Spleen (tissue), 11 donors: ENCODE results near the gene INPP5B. TPM values are rescaled to one million over a fixed set of nuclear protein-coding genes. Genes with fewer than 3 reads are reported as not detected.

Source experiments
- DNase-seq: peaks from one replicate; pipeline ENCODE4 v3.0.0-alpha.2; 2020
- H3K27ac ChIP-seq, 8 donors: fragments of 200-600 bp; sonication (generic) in 7 of 8; 1 replicate in 4 of 8; 2 replicates in 4 of 8; pipeline versions ENCODE4 v1.5.0 to v1.8.0; 2016 to 2021; ENCODE audit warnings: inconsistent platforms in 4 of 8, mild to moderate bottlenecking in 4 of 8, moderate library complexity in 1 of 8
- H3K27me3 ChIP-seq, 7 donors: fragments of 200-600 bp; sonication (generic) in 6 of 7; replicated peaks in 1 of 7; 1 replicate in 4 of 7; 2 replicates in 3 of 7; pipeline versions ENCODE4 v1.5.0 to v1.8.0; 2016 to 2021; ENCODE audit warnings: inconsistent platforms in 3 of 7, mild to moderate bottlenecking in 1 of 7
- H3K36me3 ChIP-seq, 6 donors: fragments of 200-600 bp; sonication (generic) in 5 of 6; 1 replicate in 4 of 6; 2 replicates in 2 of 6; pipeline versions ENCODE4 v1.5.0 to v1.8.0; 2016 to 2021; ENCODE audit warnings: inconsistent platforms in 2 of 6
- H3K4me1 ChIP-seq, 6 donors: fragments of 200-600 bp; sonication (generic) in 5 of 6; 1 replicate in 3 of 6; 2 replicates in 3 of 6; pipeline versions ENCODE4 v1.5.0 to v1.8.0; 2016 to 2021; ENCODE audit warnings: inconsistent platforms in 3 of 6
- H3K4me3 ChIP-seq, 8 donors: fragments of 200-600 bp; sonication (generic) in 7 of 8; 1 replicate in 4 of 8; 2 replicates in 4 of 8; pipeline versions ENCODE4 v1.5.0 to v1.8.0; 2016 to 2021; ENCODE audit warnings: inconsistent platforms in 4 of 8, mild to moderate bottlenecking in 4 of 8, moderate library complexity in 2 of 8
- H3K9me3 ChIP-seq, 8 donors: fragments of 200-600 bp; sonication (generic) in 7 of 8; 1 replicate in 4 of 8; 2 replicates in 4 of 8; pipeline versions ENCODE4 v1.5.0 to v1.8.0; 2016 to 2021; ENCODE audit warnings: inconsistent platforms in 4 of 8
- POLR2A ChIP-seq, 3 donors: fragments of 450-650 bp; IDR thresholded peaks; one replicate each; pipeline ENCODE4 v1.5.1; 2017; ENCODE audit warnings: antibody characterized with exemption in 3 of 3, mild to moderate bottlenecking in 1 of 3
- POLR2AphosphoS5 ChIP-seq, 3 donors: sonication (generic); formaldehyde crosslinking; IDR thresholded peaks; one replicate each; pipeline ENCODE4 v1.5.1; 2017; ENCODE audit warnings: antibody characterized with exemption in 3 of 3
- WGBS, 5 donors: extraction: QIAGEN DNeasy Blood & Tissue Kit in 3 of 5; methylation state at CpG; one replicate each; pipeline versions ENCODE4 v1.1.5 to v1.1.7; 2013 to 2018; 5-methylcytosine and 5-hydroxymethylcytosine counted together
- intact Hi-C: fragments of 100-400 bp; cut with DNase I; formaldehyde crosslinking; loops from one replicate; pipeline ENCODE4 v1.15.0; 2023; ENCODE audit warnings: low total_unique reads
- polyA plus RNA-seq, 3 donors: library from polyadenylated mRNA; stranded (reverse); fragments of 200-250 nt; gene quantifications; one replicate each; pipeline ENCODE4 v1.2.1, GENCODE V29; 2013
- total RNA-seq, 7 donors: library from RNA; depleted of rRNA in 3 of 7; stranded (reverse); fragments of >200 nt in 3 of 7; fragmentation: NEBNext Ultra II Directional in 4 of 7; extraction: Animal tissue kit (Norgen Biotek cat#: 25700) in 4 of 7; gene quantifications; one replicate each; pipeline versions ENCODE4 v1.1.0 to v1.2.1, GENCODE V29; 2016 to 2021
- TF ChIP-seq, protein P1 (sequence below), 11 experiments: fragments of 200-600 bp in 7 of 11; fragments of 450-650 bp in 4 of 11; sonication (generic) in 4 of 11; IDR thresholded peaks in 8 of 11; conservative IDR thresholded peaks in 3 of 11; 1 replicate in 7 of 11; 2 replicates in 4 of 11; pipeline versions ENCODE4 v1.4.0 to v1.8.0; 2016 to 2021; ENCODE audit warnings: antibody characterized with exemption in 11 of 11, inconsistent platforms in 4 of 11, mild to moderate bottlenecking in 1 of 11
- donor health status: healthy with polysubstance abuse.
- donor health status: DM: no; HTN: no; CAD: no; lungs with moderate emphysema.
- donor health status: DM: no; HTN: no; CAD: no.
- donor health status: Bipolar disorder and iron deficiency.
- donor health status: healthy.
- donor health status: DM: no; HTN: no; CAD: no.
- donor health status: DM: yes; HTN: yes; CAD: no.

The INPP5B gene
- total and polyA plus RNA-seq, 10 donors = 11.4 to 70.7 (median 36.7) TPM

DNA sequence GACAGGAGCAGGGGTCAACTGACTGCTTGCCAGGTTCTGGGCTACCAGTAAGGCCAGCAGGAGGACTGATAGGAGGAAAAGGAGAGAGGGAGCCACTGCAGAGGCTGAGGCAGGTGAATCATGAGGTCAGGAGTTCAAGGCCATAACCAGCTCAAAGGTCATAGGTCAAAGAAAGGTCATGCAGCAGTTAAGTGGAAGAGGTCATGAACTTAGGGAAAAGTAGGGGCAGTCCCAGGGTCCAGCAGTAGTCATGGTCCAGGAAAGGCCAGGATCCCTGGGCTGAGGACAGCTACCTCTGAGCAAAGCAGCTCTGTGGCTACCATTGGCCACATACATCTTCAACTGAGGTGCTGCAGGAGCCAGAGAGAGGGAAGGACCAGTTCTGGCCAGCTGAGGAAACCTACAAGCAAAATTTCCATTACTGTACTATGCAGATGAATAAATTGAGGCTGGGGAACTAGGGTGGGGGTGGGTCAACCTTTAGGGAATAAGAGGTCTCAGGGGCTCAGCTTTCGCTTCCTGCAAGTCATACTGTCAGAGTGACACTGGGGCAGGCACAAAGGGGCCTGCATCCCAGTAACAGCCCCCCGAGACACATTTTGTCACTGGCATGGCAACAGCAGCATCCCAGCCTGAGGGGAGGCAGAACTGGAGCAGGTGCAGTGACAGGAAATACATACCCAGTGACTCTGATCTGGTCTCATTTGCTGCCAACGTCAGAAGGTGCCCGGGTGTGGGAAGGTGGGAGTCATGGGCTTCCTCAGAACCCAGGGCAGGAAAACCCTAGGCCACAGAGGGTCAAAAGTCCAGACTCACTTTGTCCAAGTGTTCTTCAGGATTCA is 5.2 kb upstream of the INPP5B start:
- TF ChIP-seq POLR2A (IDR thresholded peaks at IDR 0.05) (no peak), POLR2AphosphoS5 (IDR thresholded peaks at IDR 0.05) (no peak)
- TF ChIP-seq, protein P1, sequence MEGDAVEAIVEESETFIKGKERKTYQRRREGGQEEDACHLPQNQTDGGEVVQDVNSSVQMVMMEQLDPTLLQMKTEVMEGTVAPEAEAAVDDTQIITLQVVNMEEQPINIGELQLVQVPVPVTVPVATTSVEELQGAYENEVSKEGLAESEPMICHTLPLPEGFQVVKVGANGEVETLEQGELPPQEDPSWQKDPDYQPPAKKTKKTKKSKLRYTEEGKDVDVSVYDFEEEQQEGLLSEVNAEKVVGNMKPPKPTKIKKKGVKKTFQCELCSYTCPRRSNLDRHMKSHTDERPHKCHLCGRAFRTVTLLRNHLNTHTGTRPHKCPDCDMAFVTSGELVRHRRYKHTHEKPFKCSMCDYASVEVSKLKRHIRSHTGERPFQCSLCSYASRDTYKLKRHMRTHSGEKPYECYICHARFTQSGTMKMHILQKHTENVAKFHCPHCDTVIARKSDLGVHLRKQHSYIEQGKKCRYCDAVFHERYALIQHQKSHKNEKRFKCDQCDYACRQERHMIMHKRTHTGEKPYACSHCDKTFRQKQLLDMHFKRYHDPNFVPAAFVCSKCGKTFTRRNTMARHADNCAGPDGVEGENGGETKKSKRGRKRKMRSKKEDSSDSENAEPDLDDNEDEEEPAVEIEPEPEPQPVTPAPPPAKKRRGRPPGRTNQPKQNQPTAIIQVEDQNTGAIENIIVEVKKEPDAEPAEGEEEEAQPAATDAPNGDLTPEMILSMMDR (IDR thresholded peaks at IDR 0.05 in 8 of 11, conservative IDR thresholded peaks at IDR 0.05 in 3 of 11) = no peak
- Histone ChIP-seq H3K27ac (no peak overlapping the region), H3K36me3 (peaks cover 0 to 14% (median 9%) of the 10 kb centered on the region in 6 donors), H3K4me1 (peaks cover 0 to 14% (median 10%) of the 10 kb centered on the region in 6 donors), H3K9me3 (no peaks in the 10 kb centered on the region), H3K4me3 (no peak overlapping the region), H3K27me3 (no peaks in the 10 kb centered on the region)
- DNase-seq = no peak
- intact Hi-C loops = no loop called here
- WGBS, 5 donors = 57 to 64% (median 60%) methylated on average over 4 of the region's 4 CpGs

DNA sequence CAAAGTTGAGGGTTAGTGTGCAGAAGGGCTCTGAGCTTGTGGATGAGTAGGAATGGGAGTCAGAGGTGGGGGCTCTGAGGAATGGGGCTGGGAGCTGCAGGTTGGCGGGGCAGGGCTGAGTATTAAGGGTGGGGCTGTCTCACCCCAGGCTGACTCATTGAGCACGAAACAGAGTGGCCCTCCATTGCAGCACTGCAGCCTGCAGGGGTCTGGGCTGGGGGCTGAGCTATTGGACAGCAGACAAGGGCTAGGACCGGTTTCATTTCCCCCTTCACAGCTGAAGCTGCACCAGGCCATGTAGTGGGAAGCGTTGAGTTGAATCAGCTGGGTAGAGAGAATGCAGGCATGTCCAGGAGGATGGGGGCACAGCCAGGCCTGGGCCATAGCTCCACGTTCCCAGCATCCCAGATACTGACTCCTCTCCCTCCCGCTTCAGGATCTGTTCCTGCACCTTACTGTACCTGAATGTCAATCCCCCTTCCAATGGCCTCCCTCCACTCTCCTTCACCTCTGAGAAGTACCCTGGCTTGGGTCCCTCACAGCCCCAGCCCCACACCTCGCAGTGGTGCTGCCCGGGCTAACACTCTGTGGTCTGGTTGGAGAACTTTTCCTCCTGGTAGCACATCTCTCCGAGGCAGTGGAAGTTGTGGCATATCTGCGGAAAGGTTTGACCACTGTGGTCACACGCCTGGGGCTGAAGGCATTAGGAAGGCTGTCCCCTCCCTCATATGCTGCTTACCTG is 4.4 kb upstream of the INPP5B start:
- TF ChIP-seq, protein P1 (IDR thresholded peaks at IDR 0.05 in 8 of 11, conservative IDR thresholded peaks at IDR 0.05 in 3 of 11) = no peak
- no peak for TF ChIP-seq POLR2A (IDR thresholded peaks at IDR 0.05)
- TF ChIP-seq POLR2AphosphoS5 (IDR thresholded peaks at IDR 0.05) = no peak
- 84 to 91% (median 86%) methylated on average over 10 to 11 of the region's 11 CpGs for WGBS, 5 donors
- intact Hi-C loops = no loop called here
- Histone ChIP-seq H3K36me3 (peaks cover 0 to 6% (median 1%) of the 10 kb centered on the region in 6 donors), H3K4me1 (peaks cover 0 to 22% (median 16%) of the 10 kb centered on the region in 6 donors), H3K9me3 (no peaks in the 10 kb centered on the region), H3K27me3 (no peaks in the 10 kb centered on the region), H3K27ac (no peak overlapping the region), H3K4me3 (no peak overlapping the region)
- no peak for DNase-seq

DNA sequence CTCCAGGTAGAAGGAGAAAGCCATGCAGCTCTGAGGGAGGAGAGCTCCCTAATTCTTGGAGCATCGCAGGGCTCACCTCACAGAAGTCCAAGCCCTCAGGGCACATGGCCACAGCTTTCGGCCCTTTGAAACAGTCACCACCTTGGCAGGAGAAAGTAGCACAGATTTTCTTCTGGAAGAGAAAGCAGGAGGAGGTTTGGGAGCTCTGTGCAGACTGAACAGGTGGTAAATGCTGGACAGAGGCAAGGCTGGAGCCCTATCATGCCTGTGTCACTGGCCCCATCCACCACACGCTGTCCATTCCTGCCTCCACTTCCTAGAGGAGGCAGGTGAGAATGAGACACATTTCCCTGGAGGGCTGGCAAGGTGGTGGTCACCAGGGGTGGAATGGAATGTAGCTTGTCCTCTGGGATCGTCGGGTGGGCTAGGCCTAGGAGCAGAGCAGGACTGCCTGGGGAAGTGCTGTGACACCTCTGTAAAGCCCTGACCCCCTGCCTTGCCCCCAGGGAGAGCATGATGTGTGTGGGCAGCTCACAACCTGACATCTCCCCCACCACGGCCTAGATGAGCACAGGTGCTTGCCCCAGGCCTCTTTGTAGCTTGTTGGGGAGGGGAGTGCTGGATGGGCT is 2.8 kb upstream of the INPP5B start:
- Histone ChIP-seq H3K36me3 (peaks cover 0 to 6% (median 0%) of the 10 kb centered on the region in 6 donors), H3K27ac (no peak overlapping the region), H3K4me3 (no peak overlapping the region), H3K9me3 (no peaks in the 10 kb centered on the region), H3K4me1 (peaks cover 0 to 38% (median 31%) of the 10 kb centered on the region in 6 donors), H3K27me3 (no peaks in the 10 kb centered on the region)
- no peak for DNase-seq
- WGBS, 5 donors = 66 to 85% (median 75%) methylated on average over 4 to 6 of the region's 6 CpGs
- TF ChIP-seq POLR2A (IDR thresholded peaks at IDR 0.05) (no peak), POLR2AphosphoS5 (IDR thresholded peaks at IDR 0.05) (no peak)
- TF ChIP-seq, protein P1 (IDR thresholded peaks at IDR 0.05 in 8 of 11, conservative IDR thresholded peaks at IDR 0.05 in 3 of 11) = no peak
- intact Hi-C loops = no loop called here
